ENCODE results near the gene COL25A1.

COL25A1 gene

DNA sequence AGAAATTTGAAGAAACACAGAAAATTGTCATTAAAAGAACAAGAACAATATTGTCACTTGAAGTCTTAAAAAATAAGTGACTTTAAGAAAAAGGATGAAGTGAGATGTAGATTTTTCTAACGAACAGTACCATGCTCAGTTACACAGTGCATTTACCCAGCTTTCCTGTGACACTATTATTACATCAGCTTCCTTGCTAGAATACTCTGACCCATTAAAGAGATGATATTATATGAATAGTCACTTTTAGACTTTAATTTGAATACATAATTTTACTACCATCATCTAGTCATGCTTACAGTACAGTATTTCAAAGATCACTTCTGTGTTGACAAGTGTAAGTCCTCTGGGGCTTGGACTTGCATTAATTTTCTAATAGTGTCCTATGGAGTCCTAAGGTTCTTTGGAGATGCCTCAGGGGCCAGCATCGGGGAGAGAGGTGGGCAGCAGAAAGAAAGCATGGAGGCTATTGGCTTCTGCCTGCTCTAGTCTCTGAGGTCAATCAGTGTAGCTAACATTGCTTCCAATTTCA lies 10.7 kb downstream of the COL25A1 start:
- no peak for DNase-seq

DNA sequence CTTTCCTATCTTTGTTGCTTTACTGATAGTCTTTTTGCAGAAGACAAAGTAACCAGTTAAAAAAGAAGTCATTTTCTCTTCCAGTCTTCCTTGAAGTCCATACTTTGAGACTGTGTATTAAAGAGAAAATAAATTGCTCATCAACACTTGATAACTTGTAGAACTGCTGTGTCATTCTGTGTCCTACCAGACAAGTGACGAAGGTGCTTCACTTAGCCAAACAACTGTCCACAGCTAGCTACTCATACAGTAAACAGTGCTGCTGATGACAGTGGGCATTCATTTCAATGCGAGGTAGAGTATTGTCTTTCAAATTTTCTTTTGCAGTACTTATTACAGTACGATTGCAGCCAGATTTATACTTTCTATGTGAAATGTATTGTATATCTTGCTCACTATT lies 11.5 kb downstream of the COL25A1 start:
- no peak for DNase-seq

DNA sequence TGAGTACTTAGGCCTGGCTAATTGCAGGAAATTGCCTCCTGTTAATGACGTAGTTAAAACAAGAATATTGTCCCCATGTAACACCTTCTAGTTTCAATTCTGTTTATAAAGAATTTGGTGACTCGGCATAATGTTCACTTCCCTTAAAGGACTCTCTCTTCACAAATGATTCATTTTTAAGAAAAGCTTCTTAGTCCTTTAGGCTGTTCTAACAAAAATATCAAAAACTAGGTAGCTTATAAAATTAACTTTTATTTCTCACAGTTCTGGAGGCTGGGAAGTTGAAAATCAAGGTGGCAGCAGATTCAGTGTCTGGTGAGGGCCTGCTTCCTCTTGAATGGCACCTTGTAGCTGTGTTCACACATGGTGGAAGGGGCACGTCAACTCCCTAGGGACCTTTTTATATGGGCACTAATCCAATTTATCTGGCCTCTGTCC lies 23.8 kb downstream of the COL25A1 start:
- DNase-seq, result peak in 1 of 2 donors; percentile 63

DNA sequence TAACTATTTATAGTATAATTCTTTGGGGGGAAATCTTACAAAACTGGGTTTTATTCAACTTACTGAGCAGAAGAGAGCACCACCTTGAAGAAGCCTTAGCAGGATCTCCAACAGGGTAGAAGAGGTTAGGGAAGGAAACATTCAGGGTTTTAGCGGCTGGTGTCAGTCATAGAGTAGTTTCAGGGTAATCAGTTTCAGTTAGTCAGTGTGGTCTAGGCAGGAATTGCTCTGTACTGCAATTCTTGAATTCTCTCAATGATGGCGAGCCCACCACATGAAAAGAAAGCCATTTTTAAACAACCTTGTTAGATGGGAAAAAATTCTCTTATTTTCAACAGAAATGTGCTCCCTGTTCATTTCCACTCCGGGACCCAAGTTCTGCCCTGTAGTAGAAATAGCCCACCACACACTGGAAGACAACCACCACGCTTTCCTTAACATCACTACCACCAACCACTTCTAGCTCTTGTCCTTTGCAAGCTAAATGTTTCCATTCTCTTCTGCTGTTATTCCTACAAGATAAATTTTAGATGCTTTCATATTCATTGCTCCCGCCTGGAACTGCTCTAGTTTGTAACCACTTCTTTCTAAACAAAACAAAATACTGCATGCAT lies 25.9 kb downstream of the COL25A1 start:
- DNase-seq, result peak in 1 of 2 donors; percentile 8

DNA sequence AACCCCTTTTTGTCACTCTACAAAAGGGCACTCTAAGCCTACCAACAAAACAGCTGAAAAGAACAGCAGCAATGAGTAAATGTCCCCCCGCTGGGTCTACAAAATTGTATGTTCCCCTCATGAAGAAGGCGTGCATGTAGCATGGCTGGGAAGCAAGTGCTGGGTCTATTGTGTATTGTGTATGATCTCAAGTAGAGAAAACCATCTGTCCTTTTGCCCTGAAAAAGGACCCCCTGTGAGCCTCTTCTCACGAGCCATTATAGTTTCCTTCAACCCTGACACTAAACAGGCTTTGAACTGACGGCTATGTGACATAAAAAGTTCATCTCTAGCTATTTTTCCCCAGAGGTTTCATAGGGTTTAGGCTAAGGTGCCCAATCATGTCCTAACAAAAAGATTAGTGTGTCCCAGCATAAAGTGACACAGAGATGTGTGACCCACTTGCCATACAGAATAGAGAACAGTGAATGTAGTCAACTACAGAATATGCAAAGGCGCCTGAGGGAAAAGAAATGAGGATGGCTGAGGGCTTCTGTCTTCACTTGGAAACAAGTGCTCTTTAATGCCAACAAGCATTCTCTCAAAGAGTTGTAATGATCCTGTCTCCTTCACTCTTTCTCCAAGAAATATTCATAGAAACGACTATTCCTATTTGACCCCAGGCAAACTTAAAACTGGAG lies 27.3 kb downstream of the COL25A1 start:
- no peak for DNase-seq

DNA sequence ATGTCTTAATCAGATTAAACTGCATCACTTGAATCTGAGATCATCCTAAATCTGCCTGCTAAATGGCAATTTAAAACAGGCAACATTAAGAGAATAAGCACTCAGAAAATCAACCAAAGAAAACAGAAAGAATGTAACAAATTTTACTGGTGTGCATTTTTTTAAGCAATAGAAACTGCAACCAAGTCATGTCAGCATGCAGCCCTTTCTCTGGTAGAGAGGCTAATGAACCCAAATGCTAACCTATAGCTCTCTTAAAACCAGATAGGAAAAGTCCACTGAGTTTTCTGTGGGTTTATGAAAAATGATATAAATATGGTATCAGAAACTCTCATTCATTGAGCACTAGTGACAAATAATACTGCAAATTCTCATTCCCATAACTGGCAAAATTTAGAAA lies 35.6 kb downstream of the COL25A1 start:
- no peak for DNase-seq

DNA sequence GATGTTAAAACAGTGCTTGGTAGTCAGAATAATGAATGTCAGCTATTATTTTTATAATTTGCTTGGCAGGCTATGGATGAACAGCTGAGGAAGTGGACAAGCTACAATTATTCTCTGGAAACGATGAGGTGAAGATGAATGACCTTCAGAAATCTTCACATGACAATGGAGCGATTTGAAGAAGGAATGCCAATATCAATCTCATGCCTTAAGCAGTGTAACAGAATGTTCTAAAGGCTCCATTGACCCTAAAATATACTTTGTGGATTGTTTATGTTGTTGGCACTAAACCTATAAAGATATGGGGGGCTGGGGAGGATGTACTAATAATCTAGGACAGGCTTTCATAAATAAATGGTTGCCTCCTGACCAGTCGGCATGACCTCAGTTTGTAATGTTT lies 36.2 kb downstream of the COL25A1 start:
- no peak for DNase-seq

DNA sequence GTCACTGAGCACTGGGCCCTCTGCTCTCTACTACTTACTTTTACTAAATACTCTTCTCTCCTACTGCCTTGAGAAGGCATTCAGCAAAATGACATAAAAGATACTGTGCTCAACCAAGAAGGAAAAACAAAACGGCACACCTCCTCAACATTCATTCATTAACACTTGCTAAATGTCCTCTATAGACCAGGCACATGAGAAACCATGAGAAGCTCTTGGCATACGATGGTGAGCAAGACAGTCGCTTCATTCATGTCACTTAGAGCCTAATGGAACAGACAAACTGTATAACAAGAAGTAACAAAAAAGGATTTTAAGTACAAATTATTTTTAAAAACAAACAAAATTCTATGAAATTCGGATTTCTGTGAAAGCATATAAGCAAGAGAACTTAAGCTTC lies 38.7 kb downstream of the COL25A1 start:
- DNase-seq, result no peak

DNA sequence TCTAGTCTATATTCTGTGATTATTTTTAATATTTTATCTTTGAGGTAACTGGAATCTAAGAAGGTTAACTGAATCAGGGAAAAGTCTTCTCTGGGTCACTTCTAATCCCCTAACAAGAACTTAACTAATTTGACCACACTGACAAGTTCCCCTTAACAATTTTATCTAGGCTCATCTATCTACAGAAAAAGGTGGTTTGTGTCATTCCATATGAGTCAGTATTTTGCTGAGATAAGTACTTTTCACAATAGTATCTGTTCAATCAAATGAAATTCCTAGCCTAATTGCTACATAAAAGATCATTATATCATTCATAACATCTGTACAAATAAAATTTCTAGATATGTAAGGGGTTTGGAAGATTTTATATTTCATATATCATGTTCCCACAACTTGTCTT lies 45.6 kb downstream of the COL25A1 start:
- no peak for DNase-seq

DNA sequence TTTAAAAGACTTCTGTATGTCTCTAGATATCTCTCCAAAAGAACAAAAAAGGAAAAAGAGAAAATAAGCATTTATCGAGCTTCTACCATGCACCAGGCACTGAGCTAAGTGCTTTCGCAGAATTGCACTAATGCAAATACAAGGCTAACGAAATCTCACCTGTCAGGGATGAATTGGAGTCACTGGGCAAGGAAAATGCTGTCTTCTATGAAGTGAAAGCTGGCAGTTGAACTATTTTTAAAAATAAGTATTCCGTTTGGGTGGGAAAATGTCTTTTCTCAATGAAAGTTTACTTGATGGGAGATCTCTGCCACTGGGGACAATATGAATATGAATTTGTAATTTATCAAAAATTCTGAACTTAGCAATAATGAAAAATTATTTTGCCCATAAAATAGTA lies 47.6 kb downstream of the COL25A1 start:
- no peak for DNase-seq

DNA sequence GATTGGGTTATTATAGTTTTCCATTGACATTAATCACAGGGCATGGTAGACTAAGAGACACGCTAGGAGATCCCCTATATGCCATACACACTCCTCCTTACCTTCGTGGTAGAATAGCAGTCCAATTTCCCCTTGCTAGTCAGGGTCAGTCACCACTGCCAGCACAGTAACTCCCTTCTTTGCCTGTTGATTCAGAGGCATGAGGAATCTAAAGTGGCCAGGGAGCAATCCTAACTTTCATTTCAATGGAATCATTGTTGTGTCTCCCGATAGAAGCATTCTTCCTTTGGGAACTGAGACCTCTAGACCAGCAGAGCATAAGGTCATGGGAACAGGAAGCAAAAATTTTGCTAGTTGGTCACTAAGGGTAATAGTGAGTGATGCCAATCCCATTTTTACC lies 51.1 kb downstream of the COL25A1 start:
- no peak for DNase-seq

DNA sequence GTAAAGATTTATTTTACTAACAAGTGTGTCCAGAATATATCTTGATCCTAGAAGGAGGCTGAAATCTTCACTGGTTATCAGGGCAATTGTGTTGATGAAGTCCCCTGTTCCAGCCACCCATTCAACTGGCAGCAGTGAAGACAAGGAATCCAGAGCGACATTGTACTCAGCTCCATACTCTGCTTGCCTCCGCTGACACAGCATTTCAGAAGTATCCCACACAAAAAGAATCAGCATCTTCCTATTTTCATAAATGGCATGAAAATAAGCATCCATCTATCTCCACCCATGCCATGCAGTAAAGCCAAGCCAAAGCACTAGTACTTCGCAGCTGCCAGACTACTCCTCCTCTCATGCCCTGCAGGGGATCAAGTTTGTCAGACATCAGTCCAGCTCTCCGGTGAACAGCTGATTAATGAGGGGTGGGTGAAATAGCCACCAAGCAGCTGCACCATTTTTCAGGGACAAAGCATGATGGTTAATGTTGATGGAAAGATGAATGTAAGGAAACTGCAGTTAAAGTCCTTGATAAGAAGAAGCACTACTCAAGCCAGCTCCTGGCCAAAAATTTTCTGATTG lies 54.0 kb downstream of the COL25A1 start:
- no peak for DNase-seq

DNA sequence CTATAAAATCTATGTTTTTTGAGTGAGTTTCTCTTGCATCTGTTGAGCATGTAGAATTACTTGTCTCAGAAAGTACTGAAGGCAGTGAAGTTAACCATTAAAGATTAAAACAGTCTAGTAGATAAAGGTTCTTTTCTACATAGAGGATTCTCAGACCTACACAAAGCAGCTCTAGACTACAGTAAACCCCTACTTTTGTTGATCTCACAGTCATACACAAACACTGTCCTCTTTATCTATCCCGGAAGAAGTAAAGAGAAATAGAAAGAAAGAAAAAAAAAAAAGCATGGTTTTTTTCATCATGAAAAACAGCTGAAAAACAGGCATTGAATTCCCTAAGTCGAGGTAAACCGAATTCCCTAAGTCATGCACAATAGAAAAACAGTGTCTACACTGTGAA lies 58.6 kb downstream of the COL25A1 start:
- DNase-seq, result no peak

DNA sequence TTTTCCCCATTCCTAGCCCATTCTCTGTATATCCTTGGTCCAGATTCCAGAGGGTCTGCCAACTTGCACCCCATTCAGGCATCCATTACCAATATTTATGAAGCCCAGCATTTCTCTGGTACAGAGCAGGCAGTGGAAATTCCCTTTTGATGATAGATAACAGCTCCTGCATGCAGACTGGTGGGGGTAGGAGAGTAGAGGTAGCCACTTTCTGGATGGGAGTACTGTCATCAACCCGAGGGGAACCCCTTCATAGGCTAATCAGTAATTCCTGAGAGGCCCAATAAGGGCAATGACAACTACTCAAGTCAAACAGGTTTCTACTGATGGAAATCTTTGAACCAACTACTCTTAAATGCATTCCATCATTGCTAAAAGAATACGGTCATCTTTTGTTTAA lies 63.7 kb downstream of the COL25A1 start:
- DNase-seq, result no peak

DNA sequence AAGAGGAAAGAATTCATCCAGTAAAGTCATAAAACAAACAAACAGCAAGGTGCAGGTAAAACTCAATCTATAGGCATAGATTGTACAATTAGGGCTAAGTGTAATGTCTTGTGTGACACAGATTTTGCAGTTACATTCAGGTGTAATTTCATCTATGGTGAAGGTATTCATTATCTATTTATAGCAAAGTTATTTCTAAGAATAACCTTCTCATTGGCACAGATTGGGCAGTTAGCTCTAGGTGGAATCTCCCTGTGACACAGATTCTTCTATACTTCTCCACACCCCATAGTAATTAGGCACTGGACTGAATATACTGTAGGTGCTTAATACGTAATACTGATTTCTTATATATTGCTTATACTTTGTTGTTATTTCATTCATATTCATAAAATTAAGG lies 66.8 kb downstream of the COL25A1 start:
- no peak for DNase-seq

DNA sequence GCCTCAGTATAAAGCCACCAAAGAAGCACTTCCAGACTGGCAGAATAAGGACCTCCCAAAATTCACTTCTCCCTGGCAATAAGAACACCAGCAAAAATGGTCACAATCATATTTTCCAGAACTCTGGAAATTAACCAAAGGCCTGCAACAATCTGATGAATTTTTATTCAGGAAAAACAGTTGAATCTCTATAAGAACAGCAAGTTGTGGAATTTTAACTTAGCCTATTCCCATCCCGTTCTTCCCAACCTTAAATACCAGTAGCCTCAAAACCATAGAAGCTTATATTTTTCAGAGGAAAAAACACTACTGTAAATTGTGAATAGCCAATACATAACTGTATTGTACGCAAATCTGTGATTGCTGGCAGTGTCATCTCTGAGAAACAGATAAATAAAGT lies 67.9 kb downstream of the COL25A1 start:
- DNase-seq, result no peak

DNA sequence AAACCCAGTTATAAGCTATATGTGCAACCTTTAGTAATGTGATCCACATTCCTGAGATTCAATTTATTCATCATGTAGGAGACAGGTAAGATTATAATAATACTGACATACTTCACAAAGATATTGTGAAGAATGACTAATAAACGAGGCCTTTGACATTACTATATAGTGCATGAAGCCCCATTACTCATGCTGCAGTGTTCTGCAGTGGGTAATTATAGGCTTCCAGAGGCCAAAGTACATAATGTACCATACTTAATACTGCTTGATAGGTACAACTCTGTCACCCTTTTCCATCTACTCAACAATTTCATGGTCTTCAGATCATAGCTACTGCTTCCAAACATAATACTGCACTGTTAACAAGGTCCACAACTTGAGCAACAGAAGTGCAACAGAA lies 68.9 kb downstream of the COL25A1 start:
- DNase-seq, result no peak

DNA sequence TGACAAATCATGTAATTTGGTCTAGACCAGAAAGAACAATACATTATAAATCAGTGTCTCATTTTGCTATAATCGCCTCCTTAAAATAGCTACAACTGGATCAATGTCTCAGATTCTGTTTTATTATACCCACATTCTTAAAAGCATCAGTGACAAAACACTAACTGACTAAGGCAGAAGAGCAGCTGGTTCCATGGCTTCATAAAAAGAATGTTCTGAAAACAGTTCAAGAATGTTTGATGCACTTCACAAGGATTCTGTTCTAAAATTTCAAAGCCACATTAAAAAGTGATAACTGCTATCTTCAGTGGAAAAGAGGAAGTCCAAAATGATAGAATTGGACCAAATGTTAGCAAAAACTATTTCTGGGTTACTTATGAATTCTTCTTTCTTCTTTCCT lies 69.8 kb downstream of the COL25A1 start:
- DNase-seq, result no peak

DNA sequence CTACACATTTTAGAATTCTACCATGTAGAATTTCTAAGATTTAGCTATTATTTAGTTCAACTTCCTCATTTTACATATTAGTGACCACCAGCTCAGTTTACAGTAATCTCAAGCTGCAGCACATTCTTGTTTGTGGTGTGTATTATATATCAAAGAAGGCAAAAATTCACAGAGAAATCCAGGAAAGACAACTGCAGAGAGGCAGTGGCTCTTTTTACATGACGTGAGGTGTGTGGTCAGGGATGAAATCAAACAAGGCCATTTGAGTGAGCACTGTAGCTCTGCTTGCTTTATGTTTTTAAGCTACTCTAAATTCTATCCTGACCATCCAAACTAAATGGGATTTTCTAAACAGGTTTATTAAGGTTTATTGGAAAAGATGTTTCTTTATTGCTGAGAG lies 71.1 kb downstream of the COL25A1 start:
- DNase-seq, result no peak

DNA sequence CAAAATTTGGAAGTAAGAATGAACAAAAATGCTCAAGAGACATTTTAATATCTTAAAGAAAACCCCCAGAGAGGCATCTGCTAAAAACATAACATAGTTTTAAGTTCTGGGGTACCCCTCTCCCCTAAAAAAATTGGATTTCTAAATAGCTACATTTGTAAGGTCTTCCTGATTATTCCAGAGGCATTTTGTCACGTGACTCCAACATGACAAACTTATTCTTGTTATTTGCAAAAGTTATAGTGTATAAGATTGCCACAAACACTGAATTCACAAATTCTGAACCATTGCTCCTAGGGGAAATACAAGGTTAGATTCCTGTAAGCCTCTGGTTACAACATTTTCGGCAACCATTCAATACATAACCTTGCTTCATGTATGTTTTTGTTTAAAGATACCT lies 73.4 kb downstream of the COL25A1 start:
- no peak for DNase-seq

DNA sequence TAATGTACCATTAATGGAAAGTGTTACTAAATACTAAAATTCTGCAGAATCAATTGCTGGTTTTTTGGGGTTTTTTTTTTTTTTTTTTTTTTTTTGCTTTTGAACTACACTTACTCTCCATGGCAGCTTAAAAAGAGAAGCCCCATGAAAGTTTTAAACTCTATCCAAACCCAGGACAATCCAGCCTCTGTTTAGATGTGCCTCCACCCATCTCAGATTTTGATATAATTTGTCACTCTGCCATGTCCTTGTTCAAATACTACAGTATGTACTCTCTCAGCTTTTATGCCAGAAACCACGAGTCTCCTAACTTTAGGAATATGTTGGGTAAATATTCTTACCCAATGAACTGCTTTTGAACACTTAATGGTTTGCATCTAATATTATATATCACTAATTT lies 84.2 kb downstream of the COL25A1 start:
- DNase-seq, result no peak

DNA sequence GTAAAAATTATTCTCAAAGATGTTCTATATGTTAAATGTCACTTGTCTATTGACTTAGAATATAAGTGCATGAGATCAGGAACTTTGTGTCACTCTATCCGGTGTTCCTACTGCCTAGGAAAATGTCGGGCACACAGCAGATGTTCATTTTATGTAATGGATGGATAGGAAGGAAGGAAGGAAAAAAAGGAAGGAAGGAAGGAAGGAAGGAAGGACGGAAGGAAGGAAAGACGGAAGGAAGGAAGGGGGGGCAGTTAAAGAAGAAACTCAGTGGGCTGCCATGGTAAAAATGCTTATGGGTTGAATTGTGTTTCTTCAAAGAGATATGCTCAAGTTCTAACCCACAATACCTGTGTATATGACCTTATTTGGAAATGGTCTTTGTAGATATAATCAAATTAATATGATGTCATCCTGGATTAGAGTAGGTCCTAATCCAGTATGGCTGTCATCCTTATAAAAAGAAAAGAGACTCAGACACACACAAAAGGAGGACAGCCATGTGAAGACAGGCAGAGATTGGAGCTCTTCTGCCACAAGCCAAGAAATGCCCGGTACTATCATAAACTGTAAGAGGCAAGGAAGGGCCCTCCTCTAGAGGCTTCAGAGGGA lies 86.3 kb downstream of the COL25A1 start:
- DNase-seq, result no peak

DNA sequence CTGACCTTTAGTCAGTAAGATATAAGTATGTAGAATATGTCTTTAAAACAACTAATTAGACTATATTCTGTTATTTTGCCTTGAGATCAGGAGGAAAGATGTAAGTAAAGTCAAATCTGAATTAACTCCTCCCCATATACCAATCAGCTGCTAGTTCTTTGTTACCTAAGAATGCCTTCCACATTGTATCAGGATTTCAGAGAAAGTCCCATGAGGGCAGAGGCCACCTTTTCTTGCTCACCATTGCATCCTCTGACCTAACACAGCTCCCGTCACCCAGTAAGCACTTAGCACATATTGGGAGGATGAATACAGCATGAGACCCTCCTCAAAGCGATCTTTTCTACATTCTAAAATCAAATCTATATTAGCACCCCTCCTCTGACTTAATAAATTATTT lies 87.0 kb downstream of the COL25A1 start:
- no peak for DNase-seq

Data from bone marrow (tissue), 2 donors.